BJ (cell line): ENCODE measurements around the gene LRFN2. TPM values are rescaled to one million over a fixed set of nuclear protein-coding genes. Genes with fewer than 3 reads are reported as not detected.

Experiments used
- CTCF ChIA-PET: fragments of 350-600 bp; formaldehyde crosslinking; extraction: SDS; loops from one replicate; lab custom pipeline; 2021; ENCODE audit warnings: antibody characterized with exemption, inconsistent platforms; lab: Yijun Ruan, JAX
- POLR2A ChIA-PET: fragments of 300-600 bp; sonication (Branson Sonifier 250); formaldehyde crosslinking; extraction: SDS; loops from one replicate; lab custom pipeline; 2021; ENCODE audit warnings: antibody characterized with exemption; lab: Charles Lee
- DNase-seq: peaks from one replicate; pipeline ENCODE4 v3.0.0-alpha.2; 2011; ENCODE audit warnings: low read depth
- H3K27me3 ChIP-seq: 2 replicates; pipeline ENCODE4 v1.6.0; 2011; ENCODE audit warnings: low read length; ENCODE audit not compliant: control insufficient read depth, insufficient read depth
- H3K36me3 ChIP-seq: 2 replicates; pipeline ENCODE4 v1.5.1; 2011; ENCODE audit warnings: low read length; ENCODE audit not compliant: control insufficient read depth, insufficient read depth
- H3K4me3 ChIP-seq: 2 replicates; pipeline ENCODE4 v1.5.1; 2011; ENCODE audit warnings: low read depth, mild to moderate bottlenecking, control low read depth, low read length
- polyA plus RNA-seq: library from polyadenylated mRNA; depleted of rRNA; stranded (reverse); fragments of >200 nt; gene quantifications from 2 replicates; pipeline ENCODE4 v1.2.3, GENCODE V29; 2011
- small RNA-seq: library from RNA; depleted of rRNA; stranded (forward); fragments of <200 nt; gene quantifications from one replicate; pipeline ENCODE3, GENCODE V24; 2012; ENCODE audit warnings: low replicate concordance, low read depth; ENCODE audit not compliant: insufficient read length
- TF ChIP-seq, protein P1 (sequence below): IDR thresholded peaks from 2 replicates; pipeline ENCODE4 v1.5.1; 2011; ENCODE audit warnings: low read depth, mild to moderate bottlenecking, control low read depth, inconsistent platforms, low read length, moderate library complexity; ENCODE audit not compliant: insufficient read depth

The LRFN2 gene
- polyA plus RNA-seq, 1 experiment, result not detected

- H3K4me3 ChIP-seq, result no peak overlapping the region
- ChIA-PET POLR2A (no interaction called here), CTCF (interaction anchor here (0.8 kb wide), 1 partner anchor 17 kb away, joined by 3 read pairs; no protein-coding TSS in a partner anchor)
- no peaks in the 10 kb centered on the region for H3K27me3 ChIP-seq
- TF ChIP-seq, protein P1, sequence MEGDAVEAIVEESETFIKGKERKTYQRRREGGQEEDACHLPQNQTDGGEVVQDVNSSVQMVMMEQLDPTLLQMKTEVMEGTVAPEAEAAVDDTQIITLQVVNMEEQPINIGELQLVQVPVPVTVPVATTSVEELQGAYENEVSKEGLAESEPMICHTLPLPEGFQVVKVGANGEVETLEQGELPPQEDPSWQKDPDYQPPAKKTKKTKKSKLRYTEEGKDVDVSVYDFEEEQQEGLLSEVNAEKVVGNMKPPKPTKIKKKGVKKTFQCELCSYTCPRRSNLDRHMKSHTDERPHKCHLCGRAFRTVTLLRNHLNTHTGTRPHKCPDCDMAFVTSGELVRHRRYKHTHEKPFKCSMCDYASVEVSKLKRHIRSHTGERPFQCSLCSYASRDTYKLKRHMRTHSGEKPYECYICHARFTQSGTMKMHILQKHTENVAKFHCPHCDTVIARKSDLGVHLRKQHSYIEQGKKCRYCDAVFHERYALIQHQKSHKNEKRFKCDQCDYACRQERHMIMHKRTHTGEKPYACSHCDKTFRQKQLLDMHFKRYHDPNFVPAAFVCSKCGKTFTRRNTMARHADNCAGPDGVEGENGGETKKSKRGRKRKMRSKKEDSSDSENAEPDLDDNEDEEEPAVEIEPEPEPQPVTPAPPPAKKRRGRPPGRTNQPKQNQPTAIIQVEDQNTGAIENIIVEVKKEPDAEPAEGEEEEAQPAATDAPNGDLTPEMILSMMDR, result no peak
- no peaks in the 10 kb centered on the region for H3K36me3 ChIP-seq
- no peak for DNase-seq
Observed at GRCh38 chr6:40343877-40344565, 243.1 kb downstream of the LRFN2 start.

- CTCF ChIA-PET, result interaction anchor here (0.8 to 1.3 kb wide), 2 partner anchors 10 to 16 kb away, joined by 3 read pairs; no protein-coding TSS in a partner anchor
- DNase-seq, result no peak
- TF ChIP-seq, protein P1, result no peak
- POLR2A ChIA-PET, result no interaction called here
- Histone ChIP-seq H3K27me3 (no peaks in the 10 kb centered on the region), H3K4me3 (no peak overlapping the region), H3K36me3 (no peaks in the 10 kb centered on the region)
Observed at GRCh38 chr6:40343318-40343876, 243.8 kb downstream of the LRFN2 start.

GRCh38 chr6:40342723-40343122, 244.4 kb downstream of the LRFN2 start:
- no peaks in the 10 kb centered on the region for H3K36me3 ChIP-seq
- CTCF ChIA-PET, result interaction anchor here (1.3 kb wide), 1 partner anchor 9 kb away, joined by 3 read pairs; no protein-coding TSS in a partner anchor
- no peaks in the 10 kb centered on the region for H3K27me3 ChIP-seq
- POLR2A ChIA-PET, result no interaction called here
- H3K4me3 ChIP-seq, result no peak overlapping the region
- DNase-seq, result no peak
- TF ChIP-seq, protein P1, result no peak

GRCh38 chr6:40341726-40342125, 245.4 kb downstream of the LRFN2 start:
- CTCF ChIA-PET, result no interaction called here
- H3K4me3 ChIP-seq, result no peak overlapping the region
- no peaks in the 10 kb centered on the region for H3K36me3 ChIP-seq
- no peak for DNase-seq
- H3K27me3 ChIP-seq, result no peaks in the 10 kb centered on the region
- TF ChIP-seq, protein P1, result no peak
- POLR2A ChIA-PET, result no interaction called here

Small RNA genes within 50 kb of the gene (small RNA-seq; reads per million reads assigned to genes)
- gene RNU6-250P, result not detected
